Inflammatory macrophage treated with lipopolysaccharide for 1 hour (primary cell): Measurements from ENCODE around the gene CENPC.
A peak's percentile ranks its signal among the peaks of the same experiment; 100 is the strongest.
"Not testable (repeated sequence)": the region's sequence is repeated elsewhere in the genome, so short reads cannot be mapped to it uniquely, and the experiment has no call there.

Experiments
- DNase-seq, 2 donors: peaks; one replicate each; pipeline ENCODE4 v3.0.0-alpha.2; 2020 to 2022

CENPC gene

DNA sequence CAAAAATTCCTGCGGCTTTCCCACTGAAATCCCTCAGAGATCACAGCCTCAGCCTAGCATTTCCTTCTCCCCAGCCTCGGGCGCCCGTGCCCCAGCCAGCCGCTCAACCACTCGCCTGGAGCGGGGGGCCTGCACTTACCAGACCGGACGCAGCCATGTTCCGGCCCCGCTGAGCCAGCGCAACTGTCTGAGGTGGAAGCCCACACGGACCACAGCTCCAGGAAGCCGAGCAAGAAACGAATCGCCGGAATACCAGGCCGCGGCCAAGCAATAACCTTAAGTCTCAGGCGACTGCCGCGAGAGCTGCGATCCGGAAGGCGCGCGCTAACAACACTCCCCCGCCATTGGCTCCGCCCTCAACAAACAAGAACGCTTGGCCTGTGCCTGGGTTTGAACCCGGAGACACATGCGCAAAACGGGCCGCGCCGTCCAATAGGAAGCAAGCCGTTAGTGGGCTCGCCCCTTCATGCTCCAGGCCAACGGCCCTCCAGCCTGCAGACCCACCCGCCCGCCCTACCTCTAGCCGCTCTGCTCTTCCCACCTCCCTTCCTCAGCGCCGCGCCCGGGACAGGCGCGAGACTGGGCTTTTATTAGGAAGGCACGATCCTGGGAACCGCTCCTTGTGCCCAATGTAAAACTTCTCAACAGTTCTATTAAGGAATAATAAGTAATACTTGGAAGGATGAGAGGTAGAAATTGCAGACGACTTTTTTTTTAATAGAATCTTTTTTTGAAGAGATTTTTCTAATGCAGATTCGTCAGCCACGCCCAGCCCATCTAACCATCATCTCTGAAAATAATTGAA, at the start of gene CENPC:
Gene CENPC (minus strand): TSS at position 305 of the 805 bp plus-strand sequence. CDS start 148 bp downstream, at position 157.
- peak; percentile 95 to 96 for DNase-seq

DNA sequence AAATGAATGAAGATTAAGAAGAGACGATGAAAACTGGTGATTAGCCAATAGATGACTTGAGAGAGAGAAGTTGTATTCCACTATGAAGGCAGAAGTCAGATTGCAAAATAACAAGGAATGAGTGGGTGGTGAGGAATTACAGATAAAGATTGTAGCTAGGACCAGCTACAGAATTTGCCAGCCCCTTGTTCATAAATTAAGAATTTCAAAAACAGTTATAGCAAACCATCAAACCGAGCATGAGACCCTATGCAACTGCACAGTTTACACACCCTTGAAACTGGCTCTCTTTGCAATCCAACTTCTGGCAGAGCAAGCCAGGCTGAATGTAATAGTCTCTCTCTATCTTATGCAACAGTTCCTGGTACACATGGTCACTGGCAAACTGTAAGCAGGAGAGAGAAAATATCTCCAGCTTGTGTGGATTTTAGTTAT, 48.5 kb upstream of the CENPC start:
- DNase-seq, result peak; percentile 63 to 80

DNA sequence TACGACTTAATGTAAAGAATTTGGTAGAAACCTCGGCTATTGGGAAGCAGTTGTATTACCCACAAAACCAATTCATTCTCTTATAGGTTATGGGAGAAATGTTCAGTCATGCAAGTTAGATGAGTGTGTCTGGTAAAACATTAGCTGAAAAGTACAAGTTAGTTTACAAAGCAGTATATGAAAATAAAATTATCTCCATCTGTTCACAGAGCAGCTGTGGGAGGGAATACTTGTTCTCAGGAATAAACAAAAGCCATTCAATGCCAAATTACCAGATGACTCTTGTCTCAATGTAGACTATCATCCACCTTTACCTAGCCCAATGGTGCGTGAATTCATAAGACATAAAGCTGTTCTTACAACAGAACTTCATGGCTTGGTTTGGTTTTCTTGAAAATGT, 41.9 kb upstream of the CENPC start:
- DNase-seq, result no peak

- DNase-seq, result no peak
Observed at GRCh38 chr4:67584496-67584895, 39.2 kb upstream of the CENPC start.

GRCh38 chr4:67581913-67582312, 36.6 kb upstream of the CENPC start:
- no peak for DNase-seq

GRCh38 chr4:67581208-67581857, 36.0 kb upstream of the CENPC start:
- peak; percentile 67 to 70 for DNase-seq

- no peak for DNase-seq
Observed at GRCh38 chr4:67580577-67580976, 35.3 kb upstream of the CENPC start.

DNA sequence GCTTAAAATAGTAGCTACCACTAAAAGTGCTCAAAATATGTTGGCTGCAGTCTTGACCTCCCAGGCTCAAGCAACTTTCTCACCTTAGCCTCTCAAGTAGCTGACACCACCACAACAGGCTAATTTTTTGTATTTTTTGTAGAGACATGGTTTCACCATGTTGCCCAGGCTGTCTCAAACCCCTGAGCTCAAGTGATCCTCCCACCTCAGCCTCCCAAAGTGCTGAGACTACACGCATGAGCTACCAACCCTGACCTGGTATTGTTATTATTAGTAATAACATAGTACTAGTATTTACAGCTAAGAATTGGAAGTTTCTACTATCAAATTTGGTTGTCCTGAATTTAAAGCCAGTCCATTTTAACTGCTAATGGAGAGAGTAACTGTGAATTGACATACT, 31.2 kb upstream of the CENPC start:
- no peak for DNase-seq

DNA sequence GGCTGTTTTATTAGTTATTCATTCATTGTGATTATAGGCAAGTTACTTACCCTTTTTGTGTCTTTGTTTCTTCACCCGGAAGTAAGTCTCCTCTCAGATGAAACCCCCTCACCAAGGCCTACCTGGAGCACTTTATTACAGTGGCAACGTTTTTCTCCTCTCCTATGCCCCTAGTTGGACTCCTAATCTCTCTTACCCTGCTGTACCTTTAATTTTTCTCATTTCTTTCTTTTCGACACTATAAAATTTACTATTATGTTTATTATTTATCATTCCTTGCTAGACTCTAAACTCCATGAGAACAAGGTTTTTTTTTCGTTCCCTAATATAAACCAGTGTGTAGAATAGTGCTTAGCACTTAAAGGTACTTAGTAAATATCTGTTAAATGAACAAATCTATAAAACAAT, 30.8 kb upstream of the CENPC start:
- DNase-seq, result no peak

- DNase-seq, result no peak
Observed at GRCh38 chr4:67575232-67576058, 30.1 kb upstream of the CENPC start.

- DNase-seq, result no peak
Observed at GRCh38 chr4:67573193-67573592, 27.9 kb upstream of the CENPC start.

DNA sequence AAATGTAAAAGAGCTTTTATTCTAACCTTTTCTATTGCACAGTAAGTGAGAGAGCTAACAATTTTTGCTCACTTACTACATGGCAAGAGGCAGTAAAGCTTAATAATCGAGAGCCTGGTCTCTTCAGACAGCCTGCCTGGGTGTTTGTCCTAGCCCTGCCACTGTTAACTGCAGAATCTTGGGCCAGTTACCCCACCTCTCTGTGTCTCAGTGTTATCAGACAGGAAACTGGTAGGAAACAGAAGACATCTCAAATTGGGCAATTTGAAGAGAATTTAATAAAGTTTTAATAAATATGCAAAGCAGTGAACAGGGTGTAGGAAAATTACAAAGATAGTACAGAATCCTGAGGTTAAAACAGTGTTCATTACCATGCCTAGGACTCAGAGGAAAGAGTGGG, 26.7 kb upstream of the CENPC start:
- no peak for DNase-seq

DNA sequence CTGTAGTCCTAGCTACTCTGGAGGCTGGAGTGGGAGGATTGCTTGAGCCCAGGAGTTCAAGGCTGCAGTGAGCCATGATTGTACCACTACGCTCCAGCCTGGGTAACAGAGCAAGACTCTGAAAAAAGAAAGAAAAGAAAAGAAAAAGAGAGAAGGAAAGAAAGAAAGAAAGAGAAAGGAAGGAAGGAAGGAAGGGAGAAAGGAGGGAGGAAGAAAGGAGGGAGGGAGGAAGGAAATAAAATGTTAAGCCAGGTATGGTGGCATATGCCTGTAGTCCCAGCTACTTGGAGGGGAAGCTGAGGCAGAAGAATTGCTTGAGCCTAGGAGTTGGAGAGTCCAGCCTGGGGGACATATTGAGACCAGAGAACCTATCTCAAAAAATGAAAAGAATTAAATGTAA, 25.2 kb upstream of the CENPC start:
- DNase-seq, result no peak

GRCh38 chr4:67568820-67569219, 23.5 kb upstream of the CENPC start:
- DNase-seq, result no peak

DNA sequence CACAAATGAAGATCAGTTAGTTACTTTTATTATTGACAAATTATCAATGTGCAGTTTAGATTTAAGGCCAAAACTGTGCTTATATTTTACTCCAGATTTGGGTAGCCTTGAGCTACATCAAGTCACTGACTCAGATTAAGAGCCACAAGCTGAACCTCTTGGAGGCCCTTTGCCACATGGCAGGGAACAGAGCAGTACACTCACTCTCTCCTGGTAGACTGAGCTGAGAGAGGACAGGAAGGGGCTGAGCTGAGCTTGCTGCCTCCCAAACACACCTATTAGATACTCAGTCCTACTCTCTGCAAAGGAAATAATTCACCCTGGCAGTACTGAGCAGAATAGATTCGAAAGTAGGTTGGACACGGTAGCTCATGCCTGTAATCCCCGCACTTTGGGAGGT, 21.0 kb upstream of the CENPC start:
- DNase-seq, result no peak

DNA sequence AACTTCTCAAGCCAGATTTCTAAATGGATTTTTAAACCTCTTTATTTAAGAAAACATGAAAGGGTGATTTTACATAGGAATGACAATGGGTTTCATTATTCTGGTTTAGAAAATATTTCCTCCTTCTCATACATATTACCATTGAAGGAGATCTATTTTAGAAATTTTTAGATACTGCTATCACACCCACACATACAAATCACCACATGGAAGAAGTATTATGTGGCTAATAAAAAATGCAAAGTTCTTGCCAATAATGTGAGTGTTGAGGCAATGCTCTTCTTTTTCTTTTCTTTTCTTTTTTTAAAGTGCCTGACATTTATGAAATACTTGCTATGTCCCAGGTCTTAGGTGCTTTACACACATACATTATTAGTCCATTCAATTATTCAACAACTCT, 20.0 kb upstream of the CENPC start:
- no peak for DNase-seq

- peak in 1 of 2 donors; percentile 44 for DNase-seq
Observed at GRCh38 chr4:67558493-67558892, 13.2 kb upstream of the CENPC start, which contains the start of gene STAP1. Gene STAP1 (plus strand): TSS chr4:67558727. CDS start chr4:67558810, 83 bp downstream.

DNA sequence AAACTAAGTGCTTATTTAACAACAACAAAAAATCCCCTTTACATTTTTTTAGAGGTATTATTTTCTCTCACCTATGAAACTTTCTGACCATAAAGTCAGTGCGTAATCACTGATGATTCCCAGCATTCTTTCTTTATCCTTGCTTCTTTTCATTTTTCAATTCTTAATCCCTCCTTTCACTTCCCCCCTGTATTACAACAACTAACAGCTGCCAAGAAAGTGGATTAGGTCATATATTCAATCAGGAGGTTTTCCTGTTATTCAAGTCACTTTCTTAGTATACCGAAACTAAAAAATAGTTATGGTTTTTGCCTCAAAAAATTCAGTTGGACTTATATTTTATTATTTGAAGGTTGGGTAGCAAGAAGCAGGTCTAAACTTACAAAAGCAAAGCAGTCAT, 11.1 kb upstream of the CENPC start:
- peak in 1 of 2 donors; percentile 48 for DNase-seq

DNA sequence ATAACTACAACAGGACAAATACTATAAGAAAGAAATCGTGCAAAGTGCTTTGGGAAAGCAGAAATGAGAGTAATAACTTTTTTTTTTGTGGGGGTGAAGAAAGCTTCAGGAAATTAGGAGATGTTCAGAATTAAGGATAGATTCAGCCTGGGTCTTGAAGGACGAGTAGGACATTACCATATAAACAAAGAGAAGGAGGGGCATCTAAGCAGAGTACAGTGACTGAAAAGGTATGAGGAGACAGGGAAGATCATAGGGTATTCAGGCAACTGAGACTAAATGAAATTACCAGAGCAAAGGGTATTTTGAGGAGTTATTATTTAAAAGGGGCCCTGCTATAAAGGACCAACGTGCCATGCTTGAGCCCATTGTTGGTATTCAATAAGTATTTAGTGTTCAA, 10.1 kb upstream of the CENPC start:
- no peak for DNase-seq

DNA sequence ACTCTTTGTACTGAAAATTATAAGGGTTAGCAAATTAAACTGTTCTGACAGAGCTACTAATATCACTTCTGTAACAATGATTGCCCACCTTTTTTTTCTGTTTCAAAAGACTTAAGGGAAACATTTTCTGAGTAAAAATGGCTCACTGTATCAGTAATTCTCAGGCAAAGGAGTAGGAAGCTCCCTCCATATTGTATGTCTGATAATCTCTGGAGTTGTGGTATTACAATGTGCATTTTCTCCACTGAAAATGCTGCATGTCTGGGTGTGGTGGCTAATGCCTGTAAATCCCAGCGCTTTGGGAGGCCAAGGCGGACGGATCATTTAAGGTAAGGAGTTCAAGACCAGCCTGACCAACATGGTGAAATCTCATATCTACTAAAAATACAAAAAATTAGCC, 8.8 kb upstream of the CENPC start:
- DNase-seq, result no peak

DNA sequence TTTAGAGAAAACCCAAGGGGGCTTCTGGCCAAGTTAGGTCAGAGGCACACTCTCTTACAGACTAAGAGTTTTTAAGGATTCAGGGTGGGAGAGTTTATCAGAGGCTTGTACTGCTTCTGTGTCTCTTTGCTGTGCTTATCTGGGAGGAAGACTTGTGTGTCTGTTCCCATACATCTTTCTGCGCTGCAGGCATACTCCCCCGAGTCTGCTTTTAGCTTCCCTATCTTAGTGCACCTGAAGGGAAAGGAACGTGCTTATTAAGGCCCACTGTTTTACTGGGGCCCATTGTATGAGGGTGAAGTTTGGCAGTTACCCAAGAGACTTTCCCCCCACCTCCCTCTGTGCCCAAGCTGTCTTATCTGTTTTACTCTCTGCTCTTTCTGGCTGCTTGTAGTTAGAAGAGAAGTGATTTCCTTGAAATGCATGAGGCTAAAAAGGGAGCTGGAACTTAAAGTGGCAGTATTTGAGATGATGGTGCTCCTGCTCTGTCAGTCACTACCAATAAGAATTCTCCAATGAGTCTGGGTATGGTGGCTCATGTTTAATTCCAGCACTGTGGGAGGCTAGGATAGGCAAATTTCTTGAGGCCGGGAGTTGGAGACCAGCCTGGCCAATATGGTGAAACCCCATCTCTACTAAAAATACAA, 7.0 kb upstream of the CENPC start:
- DNase-seq, result not testable (repeated sequence)

GRCh38 chr4:67550857-67551256, 5.6 kb upstream of the CENPC start:
- no peak for DNase-seq

- DNase-seq, result no peak
Observed at GRCh38 chr4:67550451-67550850, 5.1 kb upstream of the CENPC start.
